Activated T-cell treated with anti-CD3 and anti-CD28 coated beads for 1 hour (primary cell): ENCODE measurements around the gene POFUT2.

ENCODE experiments used
- DNase-seq: peaks from one replicate; pipeline ENCODE4 v3.0.0-alpha.2; 2020; ENCODE audit warnings: low read depth

POFUT2 gene

GRCh38 chr21:45297869-45298268, 10.2 kb upstream of the POFUT2 start:
- DNase-seq: no peak

- DNase-seq: no peak
Observed at GRCh38 chr21:45297329-45297728, 9.6 kb upstream of the POFUT2 start.

- no peak for DNase-seq
Observed at GRCh38 chr21:45296638-45297037, 8.9 kb upstream of the POFUT2 start.

- DNase-seq: no peak
Observed at GRCh38 chr21:45295576-45296365, 8.1 kb upstream of the POFUT2 start.

- DNase-seq: no peak
Observed at GRCh38 chr21:45294509-45295291, 7.0 kb upstream of the POFUT2 start.

GRCh38 chr21:45293726-45294401, 6.2 kb upstream of the POFUT2 start:
- DNase-seq: no peak

- no peak for DNase-seq
Observed at GRCh38 chr21:45293220-45293725, 5.6 kb upstream of the POFUT2 start.

- peak; percentile 66 for DNase-seq
Observed at GRCh38 chr21:45292399-45293219, 4.9 kb upstream of the POFUT2 start.

GRCh38 chr21:45291613-45292398, 4.1 kb upstream of the POFUT2 start:
- no peak for DNase-seq

GRCh38 chr21:45290948-45291612, 3.4 kb upstream of the POFUT2 start:
- no peak for DNase-seq

- DNase-seq: no peak
Observed at GRCh38 chr21:45289655-45290515, 2.2 kb upstream of the POFUT2 start.

- no peak for DNase-seq
Observed at GRCh38 chr21:45289134-45289533, 1.4 kb upstream of the POFUT2 start.

GRCh38 chr21:45288441-45288841, 746 bp upstream of the POFUT2 start:
- DNase-seq: no peak

GRCh38 chr21:45286671-45287437, 841 bp downstream of the POFUT2 start:
- DNase-seq: no peak

GRCh38 chr21:45285266-45285931, 2.3 kb downstream of the POFUT2 start:
- no peak for DNase-seq

- no peak for DNase-seq
Observed at GRCh38 chr21:45284456-45284741, 3.3 kb downstream of the POFUT2 start.

GRCh38 chr21:45283611-45284455, 3.9 kb downstream of the POFUT2 start:
- no peak for DNase-seq
